CD4-positive, alpha-beta T cell treated with Interleukin-10 for 1 hour (primary cell): ENCODE measurements around the gene GPX6.
"Not testable (repeated sequence)": the region's sequence is repeated elsewhere in the genome, so short reads cannot be mapped to it uniquely, and the experiment has no call there.

Experiments used
- DNase-seq: peaks from one replicate; pipeline ENCODE4 v3.0.0-alpha.2; 2020

Gene GPX6

GRCh38 chr6:28523241-28523622, 7.6 kb upstream of the GPX6 start:
- DNase-seq = peak; percentile 52

GRCh38 chr6:28522594-28523240, 7.1 kb upstream of the GPX6 start:
- no peak for DNase-seq

GRCh38 chr6:28517964-28518363, 2.4 kb upstream of the GPX6 start:
- DNase-seq = no peak

GRCh38 chr6:28512387-28512786, 3.2 kb downstream of the GPX6 start:
- DNase-seq = not testable (repeated sequence)

- DNase-seq = no peak
These were observed 3.8 kb downstream of the GPX6 start for GRCh38 chr6:28511628-28512300.

- DNase-seq = peak; percentile 16
These were observed 8.7 kb downstream of the GPX6 start for GRCh38 chr6:28506807-28507475.

GRCh38 chr6:28505733-28506132, 9.9 kb downstream of the GPX6 start:
- no peak for DNase-seq

GRCh38 chr6:28502709-28503305, 12.8 kb downstream of the GPX6 start:
- not testable (repeated sequence) for DNase-seq

- not testable (repeated sequence) for DNase-seq
These were observed 13.5 kb downstream of the GPX6 start for GRCh38 chr6:28502136-28502535.

- DNase-seq = no peak
These were observed 14.3 kb downstream of the GPX6 start for GRCh38 chr6:28501259-28501658.

- no peak for DNase-seq
These were observed 17.7 kb downstream of the GPX6 start for GRCh38 chr6:28497893-28498292.

GRCh38 chr6:28497306-28497705, 18.3 kb downstream of the GPX6 start:
- DNase-seq = no peak

- DNase-seq = peak; percentile 22
These were observed 19.4 kb downstream of the GPX6 start for GRCh38 chr6:28496099-28496779.

- DNase-seq = no peak
These were observed 23.6 kb downstream of the GPX6 start for GRCh38 chr6:28491984-28492317.

GRCh38 chr6:28490205-28490890, 25.2 kb downstream of the GPX6 start:
- DNase-seq = peak; percentile 0

- DNase-seq = peak; percentile 32
These were observed 26.0 kb downstream of the GPX6 start for GRCh38 chr6:28489366-28490204.

GRCh38 chr6:28488916-28489365, 26.7 kb downstream of the GPX6 start:
- DNase-seq = peak; percentile 26

GRCh38 chr6:28486988-28487742, 28.4 kb downstream of the GPX6 start:
- DNase-seq = no peak

- DNase-seq = no peak
These were observed 29.1 kb downstream of the GPX6 start for GRCh38 chr6:28486533-28486932.

GRCh38 chr6:28485482-28485881, 30.1 kb downstream of the GPX6 start:
- no peak for DNase-seq
